SK-N-SH treated with all-trans-retinoic acid at 6 μM for 48 hours (cell line): Measurements from ENCODE around the gene IRS2.

Experiments used
- ZFP3 ChIP-seq: fragments of 250-450 bp; sonication (Bioruptor Pico); IDR thresholded peaks from 2 replicates; pipeline ENCODE4 v1.5.0; 2020; ENCODE audit warnings: mild to moderate bottlenecking, moderate library complexity
- ZFP30 ChIP-seq: fragments of 450-650 bp; formaldehyde crosslinking; IDR thresholded peaks from 2 replicates; pipeline ENCODE4 v1.5.0; 2022; ENCODE audit warnings: mild to moderate bottlenecking, moderate library complexity
- TF ChIP-seq, protein P1 (sequence below): fragments of 250-450 bp; sonication (Bioruptor Pico); IDR thresholded peaks from 2 replicates; pipeline ENCODE4 v1.8.0; 2020; ENCODE audit warnings: mild to moderate bottlenecking, moderate library complexity, borderline replicate concordance

DNA sequence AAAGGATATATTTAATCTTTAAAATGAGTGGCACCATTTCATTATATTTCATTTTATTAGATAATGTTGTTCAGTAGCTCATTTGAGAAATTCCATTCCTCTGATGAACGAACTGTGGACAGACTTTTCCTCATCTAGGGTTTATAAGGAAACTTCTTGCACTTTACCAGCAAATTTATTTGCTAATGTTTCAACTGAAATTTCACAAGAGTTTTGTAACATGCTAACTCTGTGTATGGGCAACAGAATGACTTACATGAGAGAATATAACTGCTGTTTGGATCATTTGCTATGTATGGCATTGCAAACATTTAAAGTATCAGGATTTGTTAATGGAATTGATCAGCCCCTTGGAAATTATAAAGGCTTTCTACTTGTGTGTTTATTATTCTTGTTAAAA lies 3.7 kb upstream of the IRS2 start:
- TF ChIP-seq ZFP3 (CRISPR knock-in tag) (no peak), ZFP30 (no peak)
- TF ChIP-seq, protein P1, sequence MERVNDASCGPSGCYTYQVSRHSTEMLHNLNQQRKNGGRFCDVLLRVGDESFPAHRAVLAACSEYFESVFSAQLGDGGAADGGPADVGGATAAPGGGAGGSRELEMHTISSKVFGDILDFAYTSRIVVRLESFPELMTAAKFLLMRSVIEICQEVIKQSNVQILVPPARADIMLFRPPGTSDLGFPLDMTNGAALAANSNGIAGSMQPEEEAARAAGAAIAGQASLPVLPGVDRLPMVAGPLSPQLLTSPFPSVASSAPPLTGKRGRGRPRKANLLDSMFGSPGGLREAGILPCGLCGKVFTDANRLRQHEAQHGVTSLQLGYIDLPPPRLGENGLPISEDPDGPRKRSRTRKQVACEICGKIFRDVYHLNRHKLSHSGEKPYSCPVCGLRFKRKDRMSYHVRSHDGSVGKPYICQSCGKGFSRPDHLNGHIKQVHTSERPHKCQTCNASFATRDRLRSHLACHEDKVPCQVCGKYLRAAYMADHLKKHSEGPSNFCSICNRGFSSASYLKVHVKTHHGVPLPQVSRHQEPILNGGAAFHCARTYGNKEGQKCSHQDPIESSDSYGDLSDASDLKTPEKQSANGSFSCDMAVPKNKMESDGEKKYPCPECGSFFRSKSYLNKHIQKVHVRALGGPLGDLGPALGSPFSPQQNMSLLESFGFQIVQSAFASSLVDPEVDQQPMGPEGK, result no peak
